Measurements from ENCODE around the gene APEX1. TPM values are rescaled to one million over a fixed set of nuclear protein-coding genes. Genes with fewer than 3 reads are reported as not detected.

Gene APEX1
- total RNA-seq = 135 and 144 TPM in 2 replicates

GRCh38 chr14:20454516-20455354 is at the start of gene APEX1, which contains the start of gene OSGEP:
Gene APEX1 (plus strand): TSS chr14:20455226. CDS start chr14:20455646, 420 bp downstream.
Gene OSGEP (minus strand): TSS chr14:20454812. CDS start chr14:20454683, 129 bp downstream.
- intact Hi-C loops (cut with micrococcal nuclease) = loop anchor here (1.0 to 10.0 kb wide), 13 partner anchors 8 to 930 kb away; partner anchors contain the start of genes CCNB1IP1, HNRNPC, PARP2 and PNP

GRCh38 chr14:20409226-20409625 is 45.8 kb upstream of the APEX1 start:
- intact Hi-C loops (cut with micrococcal nuclease) = no loop called here

GRCh38 chr14:20412411-20412810 is 42.6 kb upstream of the APEX1 start:
- intact Hi-C loops (cut with micrococcal nuclease) = loop anchor here (1.0 to 2.0 kb wide), 7 partner anchors 11 to 578 kb away; partner anchors contain the start of genes CCNB1IP1 and TTC5

GRCh38 chr14:20412876-20413743 is 41.9 kb upstream of the APEX1 start, which contains the start of gene TEP1:
Gene TEP1 (minus strand): TSS chr14:20413501. CDS start chr14:20408439, 5,062 bp downstream.
- intact Hi-C loops (cut with micrococcal nuclease) = loop anchor here (1.0 to 2.0 kb wide), 13 partner anchors 12 to 578 kb away; partner anchors contain the start of genes APEX1, CCNB1IP1, PARP2 and PIP4P1

GRCh38 chr14:20413744-20414082 is 41.3 kb upstream of the APEX1 start:
- intact Hi-C loops (cut with micrococcal nuclease) = loop anchor here (1.0 to 2.0 kb wide), 10 partner anchors 28 to 577 kb away; partner anchors contain the start of genes APEX1, CCNB1IP1, PARP2 and PIP4P1

GRCh38 chr14:20415782-20416206 is 39.2 kb upstream of the APEX1 start:
- intact Hi-C loops (cut with micrococcal nuclease) = loop anchor here (1.0 kb wide), 1 partner anchor 194 kb away; no protein-coding TSS in a partner anchor

- intact Hi-C loops (cut with micrococcal nuclease) = no loop called here
Measured at GRCh38 chr14:20416223-20416622, 38.8 kb upstream of the APEX1 start.

- intact Hi-C loops (cut with micrococcal nuclease) = no loop called here
Measured at GRCh38 chr14:20417250-20418186, 37.5 kb upstream of the APEX1 start.

- intact Hi-C loops (cut with micrococcal nuclease) = no loop called here
Measured at GRCh38 chr14:20418501-20418909, 36.5 kb upstream of the APEX1 start.

GRCh38 chr14:20419419-20419818 is 35.6 kb upstream of the APEX1 start:
- intact Hi-C loops (cut with micrococcal nuclease) = no loop called here

- intact Hi-C loops (cut with micrococcal nuclease) = no loop called here
Measured at GRCh38 chr14:20421267-20421666, 33.8 kb upstream of the APEX1 start.

GRCh38 chr14:20422886-20423285 is 32.1 kb upstream of the APEX1 start:
- intact Hi-C loops (cut with micrococcal nuclease) = no loop called here

GRCh38 chr14:20424851-20425250 is 30.2 kb upstream of the APEX1 start:
- intact Hi-C loops (cut with micrococcal nuclease) = no loop called here

- intact Hi-C loops (cut with micrococcal nuclease) = no loop called here
Measured at GRCh38 chr14:20427231-20428009, 27.6 kb upstream of the APEX1 start.

- intact Hi-C loops (cut with micrococcal nuclease) = no loop called here
Measured at GRCh38 chr14:20428010-20428365, 27.0 kb upstream of the APEX1 start.

GRCh38 chr14:20428802-20429201 is 26.2 kb upstream of the APEX1 start:
- intact Hi-C loops (cut with micrococcal nuclease) = no loop called here

- intact Hi-C loops (cut with micrococcal nuclease) = no loop called here
Measured at GRCh38 chr14:20429801-20430669, 25.0 kb upstream of the APEX1 start.

- intact Hi-C loops (cut with micrococcal nuclease) = no loop called here
Measured at GRCh38 chr14:20434701-20435581, 20.1 kb upstream of the APEX1 start.

Data from T-helper 1 cell treated with Interleukin-12 subunit alpha and Interleukin-12 subunit beta and Interleukin-4 antibody, amounts not matched to agents 30 ng/mL and 1 ng/mL, for 36 hours (primary cell).